ENCODE data around the gene SLC26A6. TPM values are rescaled to one million over a fixed set of nuclear protein-coding genes. Genes with fewer than 3 reads are reported as not detected.

The SLC26A6 gene
- total and polyA plus RNA-seq, 10 of the 15 experiments (the other 5 are each of a cell fraction or from before 2014, with no cell fraction given) = 2.1 to 24.9 (median 13.3) TPM

DNA sequence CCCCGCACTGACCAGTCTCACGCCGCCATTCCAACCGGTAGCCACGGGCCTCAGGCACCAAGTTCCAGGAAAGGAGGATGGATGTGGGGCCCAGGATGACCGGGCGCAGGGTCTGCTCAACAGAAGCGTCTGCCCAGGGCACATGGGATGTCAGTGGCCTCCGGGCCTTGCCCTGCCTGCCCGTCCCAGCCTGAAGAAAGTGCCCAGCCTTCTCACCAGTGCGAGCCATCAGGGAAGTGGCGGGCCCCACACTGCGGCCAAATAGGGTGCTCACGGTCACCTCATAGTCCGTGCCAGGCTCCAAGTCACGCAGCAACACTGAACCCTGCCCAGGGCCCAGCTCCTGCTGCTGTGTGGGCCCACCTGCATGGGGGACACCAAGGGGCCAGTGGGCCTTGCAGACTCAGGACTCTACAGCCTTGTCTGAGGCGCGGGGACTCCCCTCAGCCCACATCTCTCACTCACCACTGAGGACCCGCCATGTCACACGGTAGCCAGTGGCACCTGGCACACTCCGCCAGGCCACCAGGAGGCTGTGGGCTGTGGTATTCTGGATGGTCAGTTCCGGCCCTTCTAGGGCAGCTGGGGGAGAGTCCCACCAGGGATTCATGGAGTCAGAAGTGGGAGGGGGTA lies 43.3 kb downstream of the SLC26A6 start:
- ChIA-PET SMC1A (ENCODE audit: uncharacterized antibody, unreplicated experiment) (no interaction called here), POLR2A (no interaction called here), RAD21 (ENCODE audit: unreplicated experiment) (no interaction called here), CTCF (no interaction called here)
- no peak overlapping the region for H3K9ac ChIP-seq (ENCODE audit: control insufficient read depth, insufficient read depth, low read length)
- no peak overlapping the region for H2AFZ ChIP-seq (ENCODE audit: control insufficient read depth, low read depth, low read length)
- 52% methylated on average over 22 of the region's 22 CpGs for WGBS (ENCODE audit: insufficient coverage, insufficient replicate concordance, low lambda C conversion rate, missing lambda C conversion rate)
- H4K20me1 ChIP-seq (ENCODE audit: control insufficient read depth, insufficient read depth) = no peaks in the 10 kb centered on the region
- no peak for ATAC-seq
- no peaks in the 10 kb centered on the region; the same call in 1 of the 2 replicates for H3K4me1 ChIP-seq (ENCODE audit: control insufficient read depth, insufficient read depth, low read length)
- no peak for DNase-seq (ENCODE audit: low read depth, low spot score)
- no peak overlapping the region for H3K27ac ChIP-seq (ENCODE audit: control insufficient read depth, insufficient read depth)
- no TSS peak for BruUV-seq (replicated peaks)
- intact Hi-C loops (cut with micrococcal nuclease; ENCODE audit: unreplicated experiment) = no loop called here
- no peaks in the 10 kb centered on the region for H3K36me3 ChIP-seq (ENCODE audit: control insufficient read depth in 2 of 2, insufficient read depth in 2 of 2, low read length in 1 of 2)
- H3K4me2 ChIP-seq (ENCODE audit: control insufficient read depth, insufficient read depth) = no peak overlapping the region
- no peaks in the 10 kb centered on the region for H3K79me2 ChIP-seq (ENCODE audit: control insufficient read depth, insufficient read depth, low read length)
- H3K4me3 ChIP-seq = no peak overlapping the region
- H3K9me3 ChIP-seq (replicated peaks; ENCODE audit: control insufficient read depth, insufficient read depth, low read length) = no peaks in the 10 kb centered on the region
- H3K27me3 ChIP-seq (replicated peaks in 1 of 2; ENCODE audit: control insufficient read depth in 2 of 2, insufficient read depth in 2 of 2, low read length in 1 of 2) = peaks cover 0 to 9% of the 10 kb centered on the region in 2 experiments; a peak in 2 of 4 replicates
- in situ Hi-C loops (cut with MboI) = no loop called here
- TF ChIP-seq KDM1A (IDR thresholded peaks at IDR 0.05; ENCODE audit: borderline replicate concordance) (no peak), CHD2 (IDR thresholded peaks at IDR 0.05; ENCODE audit: borderline replicate concordance, low read depth, low read length) (no peak)
- FAIRE-seq = no peak

DNA sequence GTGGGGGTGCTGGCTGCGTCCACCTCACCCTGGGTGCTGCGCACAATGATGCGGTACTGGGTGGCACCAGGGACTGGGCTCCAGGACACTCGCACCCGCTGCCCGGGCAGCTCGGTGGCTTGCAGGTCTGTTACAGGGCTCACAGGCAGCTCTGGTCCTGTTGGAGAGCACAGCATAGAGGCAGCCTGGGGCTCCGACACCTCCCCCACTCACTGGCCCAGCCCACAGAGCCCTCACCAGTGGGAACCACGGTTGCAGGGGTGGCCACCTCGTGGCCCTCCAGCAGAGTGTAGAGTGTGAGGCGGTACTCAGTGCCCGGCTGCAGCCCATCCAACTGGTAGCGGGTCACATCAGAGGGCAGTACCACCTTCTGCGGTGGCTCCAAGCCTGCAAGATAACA lies 43.8 kb downstream of the SLC26A6 start:
- no peak overlapping the region for H3K9ac ChIP-seq (ENCODE audit: control insufficient read depth, insufficient read depth, low read length)
- no peak overlapping the region for H3K4me3 ChIP-seq
- ChIA-PET SMC1A (ENCODE audit: uncharacterized antibody, unreplicated experiment) (no interaction called here), CTCF (no interaction called here), POLR2A (no interaction called here), RAD21 (ENCODE audit: unreplicated experiment) (no interaction called here)
- peaks cover 0 to 9% of the 10 kb centered on the region in 2 experiments; a peak in 2 of 4 replicates for H3K27me3 ChIP-seq (replicated peaks in 1 of 2; ENCODE audit: control insufficient read depth in 2 of 2, insufficient read depth in 2 of 2, low read length in 1 of 2)
- DNase-seq (ENCODE audit: low read depth, low spot score) = no peak
- ATAC-seq = no peak
- H4K20me1 ChIP-seq (ENCODE audit: control insufficient read depth, insufficient read depth) = no peaks in the 10 kb centered on the region
- WGBS (ENCODE audit: insufficient coverage, insufficient replicate concordance, low lambda C conversion rate, missing lambda C conversion rate) = 74% methylated on average over 14 of the region's 14 CpGs
- H3K9me3 ChIP-seq (replicated peaks; ENCODE audit: control insufficient read depth, insufficient read depth, low read length) = no peaks in the 10 kb centered on the region
- no peak overlapping the region for H2AFZ ChIP-seq (ENCODE audit: control insufficient read depth, low read depth, low read length)
- no peaks in the 10 kb centered on the region; the same call in 1 of the 2 replicates for H3K4me1 ChIP-seq (ENCODE audit: control insufficient read depth, insufficient read depth, low read length)
- intact Hi-C loops (cut with micrococcal nuclease; ENCODE audit: unreplicated experiment) (no loop called here), in situ Hi-C loops (cut with MboI) (no loop called here)
- no peak for FAIRE-seq
- H3K79me2 ChIP-seq (ENCODE audit: control insufficient read depth, insufficient read depth, low read length) = no peaks in the 10 kb centered on the region
- BruUV-seq (replicated peaks) = no TSS peak
- no peak overlapping the region for H3K4me2 ChIP-seq (ENCODE audit: control insufficient read depth, insufficient read depth)
- H3K36me3 ChIP-seq (ENCODE audit: control insufficient read depth in 2 of 2, insufficient read depth in 2 of 2, low read length in 1 of 2) = no peaks in the 10 kb centered on the region
- no peak overlapping the region for H3K27ac ChIP-seq (ENCODE audit: control insufficient read depth, insufficient read depth)
- TF ChIP-seq, protein P1, sequence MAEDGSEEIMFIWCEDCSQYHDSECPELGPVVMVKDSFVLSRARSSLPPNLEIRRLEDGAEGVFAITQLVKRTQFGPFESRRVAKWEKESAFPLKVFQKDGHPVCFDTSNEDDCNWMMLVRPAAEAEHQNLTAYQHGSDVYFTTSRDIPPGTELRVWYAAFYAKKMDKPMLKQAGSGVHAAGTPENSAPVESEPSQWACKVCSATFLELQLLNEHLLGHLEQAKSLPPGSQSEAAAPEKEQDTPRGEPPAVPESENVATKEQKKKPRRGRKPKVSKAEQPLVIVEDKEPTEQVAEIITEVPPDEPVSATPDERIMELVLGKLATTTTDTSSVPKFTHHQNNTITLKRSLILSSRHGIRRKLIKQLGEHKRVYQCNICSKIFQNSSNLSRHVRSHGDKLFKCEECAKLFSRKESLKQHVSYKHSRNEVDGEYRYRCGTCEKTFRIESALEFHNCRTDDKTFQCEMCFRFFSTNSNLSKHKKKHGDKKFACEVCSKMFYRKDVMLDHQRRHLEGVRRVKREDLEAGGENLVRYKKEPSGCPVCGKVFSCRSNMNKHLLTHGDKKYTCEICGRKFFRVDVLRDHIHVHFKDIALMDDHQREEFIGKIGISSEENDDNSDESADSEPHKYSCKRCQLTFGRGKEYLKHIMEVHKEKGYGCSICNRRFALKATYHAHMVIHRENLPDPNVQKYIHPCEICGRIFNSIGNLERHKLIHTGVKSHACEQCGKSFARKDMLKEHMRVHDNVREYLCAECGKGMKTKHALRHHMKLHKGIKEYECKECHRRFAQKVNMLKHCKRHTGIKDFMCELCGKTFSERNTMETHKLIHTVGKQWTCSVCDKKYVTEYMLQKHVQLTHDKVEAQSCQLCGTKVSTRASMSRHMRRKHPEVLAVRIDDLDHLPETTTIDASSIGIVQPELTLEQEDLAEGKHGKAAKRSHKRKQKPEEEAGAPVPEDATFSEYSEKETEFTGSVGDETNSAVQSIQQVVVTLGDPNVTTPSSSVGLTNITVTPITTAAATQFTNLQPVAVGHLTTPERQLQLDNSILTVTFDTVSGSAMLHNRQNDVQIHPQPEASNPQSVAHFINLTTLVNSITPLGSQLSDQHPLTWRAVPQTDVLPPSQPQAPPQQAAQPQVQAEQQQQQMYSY (CRISPR knock-in tag; IDR thresholded peaks at IDR 0.05) = no peak
- no peak for TF ChIP-seq NFYB (IDR thresholded peaks at IDR 0.05; ENCODE audit: insufficient read depth, low read depth, low read length)
- TF ChIP-seq GATAD2B (conservative IDR thresholded peaks at IDR 0.05; ENCODE audit: low read depth) = no peak
- TF ChIP-seq PML (IDR thresholded peaks at IDR 0.05; ENCODE audit: low read length) = no peak
- TF ChIP-seq ZNF24 (IDR thresholded peaks at IDR 0.05) = no peak
- no peak for TF ChIP-seq EZH2 (IDR thresholded peaks at IDR 0.05; ENCODE audit: borderline replicate concordance, control insufficient read depth, low read depth, low read length)
- TF ChIP-seq RELB (IDR thresholded peaks at IDR 0.05; ENCODE audit: low read depth) = no peak
- TF ChIP-seq NKRF (conservative IDR thresholded peaks at IDR 0.05) = no peak
